SK-N-SH treated with all-trans-retinoic acid at 6 μM for 48 hours (cell line): Measurements from ENCODE around the gene LAMA5.

Experiments used
- ATAC-seq: fragments of 200-7000 bp; cut with Tn5 transposase; 3 replicates; pipeline ENCODE4 v1.9.1; 2020; ENCODE audit warnings: mild to moderate bottlenecking, moderate library complexity
- ARNTL ChIP-seq: fragments of 450-650 bp; formaldehyde crosslinking; IDR thresholded peaks from 2 replicates; pipeline ENCODE4 v1.5.0; 2020; ENCODE audit warnings: low read depth, mild to moderate bottlenecking, moderate library complexity, borderline replicate concordance
- BACH2 ChIP-seq: fragments of 250-450 bp; sonication (Bioruptor Pico); IDR thresholded peaks from 2 replicates; pipeline ENCODE4 v1.9.0; 2021; ENCODE audit warnings: mild to moderate bottlenecking, borderline replicate concordance
- CREB5 ChIP-seq: fragments of 250-450 bp; sonication (Bioruptor Pico); IDR thresholded peaks from 2 replicates; pipeline ENCODE4 v1.5.1; 2020; ENCODE audit warnings: low read depth, mild to moderate bottlenecking, moderate library complexity
- CSDC2 ChIP-seq: fragments of 250-450 bp; sonication (Bioruptor Pico); IDR thresholded peaks from 2 replicates; pipeline ENCODE4 v1.5.0; 2020; ENCODE audit warnings: mild to moderate bottlenecking, moderate library complexity
- CSRNP3 ChIP-seq: fragments of 250-450 bp; sonication (Bioruptor Pico); IDR thresholded peaks from 2 replicates; pipeline ENCODE4 v1.5.1; 2021; ENCODE audit warnings: mild to moderate bottlenecking, moderate library complexity
- ESRRG ChIP-seq: fragments of 250-450 bp; sonication (Bioruptor Pico); IDR thresholded peaks from 2 replicates; pipeline ENCODE4 v1.6.1; 2021; ENCODE audit warnings: mild to moderate bottlenecking
- GLIS3 ChIP-seq: fragments of 250-450 bp; sonication (Bioruptor Pico); IDR thresholded peaks from 2 replicates; pipeline ENCODE4 v1.5.0; 2020; ENCODE audit warnings: mild to moderate bottlenecking, moderate library complexity
- OSR1 ChIP-seq: fragments of 250-450 bp; sonication (Bioruptor Pico); IDR thresholded peaks from 2 replicates; pipeline ENCODE4 v1.8.0; 2022; ENCODE audit warnings: moderate library complexity, mild to moderate bottlenecking, inconsistent platforms
- PATZ1 ChIP-seq: fragments of 250-450 bp; sonication (Bioruptor Pico); IDR thresholded peaks from 2 replicates; pipeline ENCODE4 v1.8.0; 2020; ENCODE audit warnings: mild to moderate bottlenecking, moderate library complexity, borderline replicate concordance
- PPARA ChIP-seq: fragments of 250-450 bp; sonication (Bioruptor Pico); IDR thresholded peaks from 2 replicates; pipeline ENCODE4 v1.5.0; 2020; ENCODE audit warnings: mild to moderate bottlenecking, borderline replicate concordance
- RARB ChIP-seq: fragments of 250-450 bp; sonication (Bioruptor Pico); IDR thresholded peaks from 2 replicates; pipeline ENCODE4 v1.8.0; 2021; ENCODE audit warnings: mild to moderate bottlenecking, moderate library complexity
- SNAI2 ChIP-seq: fragments of 250-450 bp; sonication (Bioruptor Pico); IDR thresholded peaks from 2 replicates; pipeline ENCODE4 v1.5.0; 2020; ENCODE audit warnings: mild to moderate bottlenecking, moderate library complexity
- TCF4 ChIP-seq: fragments of 250-450 bp; sonication (Bioruptor Pico); IDR thresholded peaks from 2 replicates; pipeline ENCODE4 v1.8.0; 2021; ENCODE audit warnings: mild to moderate bottlenecking, moderate library complexity, borderline replicate concordance
- TOX ChIP-seq: fragments of 250-450 bp; sonication (Bioruptor Pico); IDR thresholded peaks from 2 replicates; pipeline ENCODE4 v1.8.0; 2021; ENCODE audit warnings: mild to moderate bottlenecking, moderate library complexity, borderline replicate concordance
- TSHZ2 ChIP-seq: fragments of 250-450 bp; sonication (Bioruptor Pico); IDR thresholded peaks from 2 replicates; pipeline ENCODE4 v1.5.0; 2020; ENCODE audit warnings: mild to moderate bottlenecking, moderate library complexity
- ZC3H10 ChIP-seq: fragments of 250-450 bp; sonication (Bioruptor Pico); IDR thresholded peaks from 2 replicates; pipeline ENCODE4 v1.5.1; 2021; ENCODE audit warnings: mild to moderate bottlenecking, moderate library complexity
- ZFP3 ChIP-seq: fragments of 250-450 bp; sonication (Bioruptor Pico); IDR thresholded peaks from 2 replicates; pipeline ENCODE4 v1.5.0; 2020; ENCODE audit warnings: mild to moderate bottlenecking, moderate library complexity
- ZFP30 ChIP-seq: fragments of 450-650 bp; formaldehyde crosslinking; IDR thresholded peaks from 2 replicates; pipeline ENCODE4 v1.5.0; 2022; ENCODE audit warnings: mild to moderate bottlenecking, moderate library complexity
- ZNF565 ChIP-seq: fragments of 450-650 bp; formaldehyde crosslinking; conservative IDR thresholded peaks from 2 replicates; pipeline ENCODE4 v1.5.0; 2020; ENCODE audit warnings: low read depth, mild to moderate bottlenecking, moderate library complexity
- ZNF70 ChIP-seq: fragments of 450-650 bp; formaldehyde crosslinking; IDR thresholded peaks from 2 replicates; pipeline ENCODE4 v1.5.0; 2020; ENCODE audit warnings: mild to moderate bottlenecking, moderate library complexity
- ZNF8 ChIP-seq: fragments of 450-650 bp; formaldehyde crosslinking; IDR thresholded peaks from 2 replicates; pipeline ENCODE4 v1.5.0; 2020; ENCODE audit warnings: mild to moderate bottlenecking, moderate library complexity

Gene LAMA5

GRCh38 chr20:62413025-62413570 is 46.0 kb upstream of the LAMA5 start:
- TF ChIP-seq BACH2 (no peak), CSRNP3 (CRISPR knock-in tag) (no peak), GLIS3 (CRISPR knock-in tag) (no peak), PPARA (CRISPR knock-in tag) (no peak), ESRRG (CRISPR knock-in tag) (no peak)
- ATAC-seq, result no peak

- no peak for ATAC-seq
- TF ChIP-seq OSR1 (CRISPR knock-in tag) (no peak), PPARA (CRISPR knock-in tag) (no peak), ZFP30 (CRISPR knock-in tag) (no peak), TSHZ2 (CRISPR knock-in tag) (no peak), PATZ1 (CRISPR knock-in tag) (no peak), SNAI2 (CRISPR knock-in tag) (no peak), ZNF70 (CRISPR knock-in tag) (no peak), ARNTL (CRISPR knock-in tag) (no peak), CREB5 (CRISPR knock-in tag) (no peak), TOX (CRISPR knock-in tag) (no peak)
Observed at GRCh38 chr20:62412194-62413024, 45.3 kb upstream of the LAMA5 start.

- no peak for ATAC-seq
- TF ChIP-seq SNAI2 (CRISPR knock-in tag) (no peak), ZFP30 (CRISPR knock-in tag) (no peak), CREB5 (CRISPR knock-in tag) (no peak), ZNF8 (CRISPR knock-in tag) (no peak), PPARA (CRISPR knock-in tag) (no peak), ZNF565 (CRISPR knock-in tag) (no peak), ARNTL (CRISPR knock-in tag) (no peak), TCF4 (CRISPR knock-in tag) (no peak), ESRRG (CRISPR knock-in tag) (no peak), RARB (CRISPR knock-in tag) (no peak), PATZ1 (CRISPR knock-in tag) (no peak), ZC3H10 (CRISPR knock-in tag) (no peak), ZFP3 (no peak), CSRNP3 (CRISPR knock-in tag) (no peak), CSDC2 (CRISPR knock-in tag) (no peak), OSR1 (CRISPR knock-in tag) (no peak)
Observed at GRCh38 chr20:62411479-62412193, 44.5 kb upstream of the LAMA5 start.
